ENCODE data around the gene SLC5A3.

SLC5A3 gene

DNA sequence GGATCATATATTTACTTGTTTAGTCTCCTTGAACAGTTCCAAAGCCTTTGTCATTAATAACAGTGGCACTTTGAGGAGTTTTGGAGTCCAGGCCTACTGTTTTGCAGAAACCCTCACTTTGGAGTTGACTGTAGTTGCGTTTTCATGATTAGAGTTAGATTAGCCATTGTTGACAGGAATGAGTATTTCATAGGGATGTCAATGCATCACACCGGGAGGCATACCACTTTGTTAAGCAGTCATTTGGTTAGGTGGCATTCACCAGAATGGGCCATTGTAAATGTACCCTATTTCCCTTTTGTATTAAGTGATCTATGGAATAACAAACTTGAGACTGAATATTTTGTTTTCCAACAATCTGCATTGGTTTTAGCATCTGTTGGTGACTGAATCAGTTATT, 11.8 kb downstream of the SLC5A3 start:
- TF ChIP-seq TEAD4 (IDR thresholded peaks at IDR 0.05): no peak
- TF ChIP-seq, protein P1, sequence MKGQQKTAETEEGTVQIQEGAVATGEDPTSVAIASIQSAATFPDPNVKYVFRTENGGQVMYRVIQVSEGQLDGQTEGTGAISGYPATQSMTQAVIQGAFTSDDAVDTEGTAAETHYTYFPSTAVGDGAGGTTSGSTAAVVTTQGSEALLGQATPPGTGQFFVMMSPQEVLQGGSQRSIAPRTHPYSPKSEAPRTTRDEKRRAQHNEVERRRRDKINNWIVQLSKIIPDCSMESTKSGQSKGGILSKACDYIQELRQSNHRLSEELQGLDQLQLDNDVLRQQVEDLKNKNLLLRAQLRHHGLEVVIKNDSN (IDR thresholded peaks at IDR 0.05): no peak
- no peak for TF ChIP-seq CREB1 (IDR thresholded peaks at IDR 0.05; ENCODE audit: low read depth)
- TF ChIP-seq EP300 (IDR thresholded peaks at IDR 0.05; ENCODE audit: borderline replicate concordance): no peak
- TF ChIP-seq YY1 (IDR thresholded peaks at IDR 0.05; ENCODE audit: low read depth): no peak
- TF ChIP-seq TAF1 (IDR thresholded peaks at IDR 0.05; ENCODE audit: low read depth): no peak

DNA sequence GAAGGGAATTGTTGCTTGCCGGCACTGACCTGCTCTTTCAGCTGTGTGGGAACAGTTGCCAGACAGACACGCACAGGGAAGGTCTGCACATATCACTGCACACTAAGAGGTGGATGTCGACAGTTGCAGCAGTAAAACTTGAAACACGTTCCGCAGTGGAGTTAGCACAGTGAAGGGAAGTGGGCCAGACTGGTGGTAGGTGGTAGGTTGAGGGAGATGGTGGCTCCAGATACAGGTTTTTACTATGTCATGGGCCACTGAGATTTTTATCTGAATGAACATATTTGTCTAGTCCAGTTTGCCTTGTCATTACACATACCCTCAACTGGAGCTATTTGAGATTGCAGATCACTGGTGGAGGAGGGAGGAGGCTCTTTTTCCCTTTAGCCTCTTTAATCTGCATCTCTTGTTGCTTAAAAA, 13.5 kb downstream of the SLC5A3 start:
- TF ChIP-seq TCF12 (IDR thresholded peaks at IDR 0.05; ENCODE audit: low read depth) (no peak), EGR1 (IDR thresholded peaks at IDR 0.05) (no peak), EP300 (IDR thresholded peaks at IDR 0.05; ENCODE audit: borderline replicate concordance) (no peak), CEBPB (IDR thresholded peaks at IDR 0.05) (no peak), RAD21 (IDR thresholded peaks at IDR 0.05; ENCODE audit: low read depth) (no peak), CREB1 (IDR thresholded peaks at IDR 0.05; ENCODE audit: low read depth) (no peak), TEAD4 (IDR thresholded peaks at IDR 0.05) (no peak), YY1 (IDR thresholded peaks at IDR 0.05; ENCODE audit: low read depth) (no peak), ZBTB7A (IDR thresholded peaks at IDR 0.05; ENCODE audit: low read depth) (no peak), TAF1 (IDR thresholded peaks at IDR 0.05; ENCODE audit: low read depth) (no peak), FOXM1 (IDR thresholded peaks at IDR 0.05; ENCODE audit: borderline replicate concordance, low read depth) (no peak)
- TF ChIP-seq, protein P1 (IDR thresholded peaks at IDR 0.05): no peak
- TF ChIP-seq, protein P2, sequence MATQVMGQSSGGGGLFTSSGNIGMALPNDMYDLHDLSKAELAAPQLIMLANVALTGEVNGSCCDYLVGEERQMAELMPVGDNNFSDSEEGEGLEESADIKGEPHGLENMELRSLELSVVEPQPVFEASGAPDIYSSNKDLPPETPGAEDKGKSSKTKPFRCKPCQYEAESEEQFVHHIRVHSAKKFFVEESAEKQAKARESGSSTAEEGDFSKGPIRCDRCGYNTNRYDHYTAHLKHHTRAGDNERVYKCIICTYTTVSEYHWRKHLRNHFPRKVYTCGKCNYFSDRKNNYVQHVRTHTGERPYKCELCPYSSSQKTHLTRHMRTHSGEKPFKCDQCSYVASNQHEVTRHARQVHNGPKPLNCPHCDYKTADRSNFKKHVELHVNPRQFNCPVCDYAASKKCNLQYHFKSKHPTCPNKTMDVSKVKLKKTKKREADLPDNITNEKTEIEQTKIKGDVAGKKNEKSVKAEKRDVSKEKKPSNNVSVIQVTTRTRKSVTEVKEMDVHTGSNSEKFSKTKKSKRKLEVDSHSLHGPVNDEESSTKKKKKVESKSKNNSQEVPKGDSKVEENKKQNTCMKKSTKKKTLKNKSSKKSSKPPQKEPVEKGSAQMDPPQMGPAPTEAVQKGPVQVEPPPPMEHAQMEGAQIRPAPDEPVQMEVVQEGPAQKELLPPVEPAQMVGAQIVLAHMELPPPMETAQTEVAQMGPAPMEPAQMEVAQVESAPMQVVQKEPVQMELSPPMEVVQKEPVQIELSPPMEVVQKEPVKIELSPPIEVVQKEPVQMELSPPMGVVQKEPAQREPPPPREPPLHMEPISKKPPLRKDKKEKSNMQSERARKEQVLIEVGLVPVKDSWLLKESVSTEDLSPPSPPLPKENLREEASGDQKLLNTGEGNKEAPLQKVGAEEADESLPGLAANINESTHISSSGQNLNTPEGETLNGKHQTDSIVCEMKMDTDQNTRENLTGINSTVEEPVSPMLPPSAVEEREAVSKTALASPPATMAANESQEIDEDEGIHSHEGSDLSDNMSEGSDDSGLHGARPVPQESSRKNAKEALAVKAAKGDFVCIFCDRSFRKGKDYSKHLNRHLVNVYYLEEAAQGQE (IDR thresholded peaks at IDR 0.05; ENCODE audit: low read depth): no peak
- TF ChIP-seq, protein P3, sequence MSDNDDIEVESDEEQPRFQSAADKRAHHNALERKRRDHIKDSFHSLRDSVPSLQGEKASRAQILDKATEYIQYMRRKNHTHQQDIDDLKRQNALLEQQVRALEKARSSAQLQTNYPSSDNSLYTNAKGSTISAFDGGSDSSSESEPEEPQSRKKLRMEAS (IDR thresholded peaks at IDR 0.05): no peak

- no peak for TF ChIP-seq CREB1 (IDR thresholded peaks at IDR 0.05; ENCODE audit: low read depth)
- no peak for TF ChIP-seq NFIC (IDR thresholded peaks at IDR 0.05)
- no peak for TF ChIP-seq RAD21 (IDR thresholded peaks at IDR 0.05; ENCODE audit: low read depth)
- TF ChIP-seq ZBTB7A (IDR thresholded peaks at IDR 0.05; ENCODE audit: low read depth): no peak
- no peak for TF ChIP-seq CEBPB (IDR thresholded peaks at IDR 0.05)
- no peak for TF ChIP-seq TEAD4 (IDR thresholded peaks at IDR 0.05)
Observed at GRCh38 chr21:34088752-34089151, 15.4 kb downstream of the SLC5A3 start.

- TF ChIP-seq YY1 (IDR thresholded peaks at IDR 0.05; ENCODE audit: low read depth) (no peak), TAF1 (IDR thresholded peaks at IDR 0.05; ENCODE audit: low read depth) (no peak), EP300 (IDR thresholded peaks at IDR 0.05; ENCODE audit: borderline replicate concordance) (no peak), FOXM1 (IDR thresholded peaks at IDR 0.05; ENCODE audit: borderline replicate concordance, low read depth) (no peak), CREB1 (IDR thresholded peaks at IDR 0.05; ENCODE audit: low read depth) (no peak), NFIC (IDR thresholded peaks at IDR 0.05) (no peak), ZBTB7A (IDR thresholded peaks at IDR 0.05; ENCODE audit: low read depth) (no peak), CEBPB (IDR thresholded peaks at IDR 0.05) (no peak), EGR1 (IDR thresholded peaks at IDR 0.05) (no peak), TEAD4 (IDR thresholded peaks at IDR 0.05) (no peak)
- TF ChIP-seq, protein P3 (IDR thresholded peaks at IDR 0.05): no peak
- TF ChIP-seq, protein P1 (IDR thresholded peaks at IDR 0.05): no peak
- TF ChIP-seq, protein P2 (IDR thresholded peaks at IDR 0.05; ENCODE audit: low read depth): no peak
Observed at GRCh38 chr21:34091032-34091431, 17.7 kb downstream of the SLC5A3 start.

DNA sequence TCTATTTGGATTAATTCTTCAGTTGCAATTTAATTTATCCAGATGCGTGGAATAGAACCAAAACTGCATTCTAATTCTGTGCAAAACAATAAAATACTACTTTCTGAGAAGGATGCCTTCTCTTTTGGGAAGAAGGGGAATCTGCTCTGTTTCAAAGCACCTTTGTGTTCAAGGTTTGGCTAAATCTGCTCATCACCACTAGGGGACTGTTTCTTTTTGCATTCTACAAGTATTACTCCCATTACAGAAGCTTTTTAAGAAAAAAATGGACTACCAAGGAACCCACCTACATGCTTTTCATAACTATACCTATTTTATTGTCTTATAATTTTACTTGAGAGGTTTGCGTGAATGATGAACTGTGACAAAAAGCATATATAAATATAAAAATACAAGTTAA, 18.2 kb downstream of the SLC5A3 start:
- TF ChIP-seq ZBTB7A (IDR thresholded peaks at IDR 0.05; ENCODE audit: low read depth): no peak
- TF ChIP-seq EGR1 (IDR thresholded peaks at IDR 0.05): no peak

GRCh38 chr21:34092262-34092921, 19.0 kb downstream of the SLC5A3 start:
- no peak for TF ChIP-seq NFIC (IDR thresholded peaks at IDR 0.05)
